Measurements from ENCODE around the gene MREG.

MREG gene

DNA sequence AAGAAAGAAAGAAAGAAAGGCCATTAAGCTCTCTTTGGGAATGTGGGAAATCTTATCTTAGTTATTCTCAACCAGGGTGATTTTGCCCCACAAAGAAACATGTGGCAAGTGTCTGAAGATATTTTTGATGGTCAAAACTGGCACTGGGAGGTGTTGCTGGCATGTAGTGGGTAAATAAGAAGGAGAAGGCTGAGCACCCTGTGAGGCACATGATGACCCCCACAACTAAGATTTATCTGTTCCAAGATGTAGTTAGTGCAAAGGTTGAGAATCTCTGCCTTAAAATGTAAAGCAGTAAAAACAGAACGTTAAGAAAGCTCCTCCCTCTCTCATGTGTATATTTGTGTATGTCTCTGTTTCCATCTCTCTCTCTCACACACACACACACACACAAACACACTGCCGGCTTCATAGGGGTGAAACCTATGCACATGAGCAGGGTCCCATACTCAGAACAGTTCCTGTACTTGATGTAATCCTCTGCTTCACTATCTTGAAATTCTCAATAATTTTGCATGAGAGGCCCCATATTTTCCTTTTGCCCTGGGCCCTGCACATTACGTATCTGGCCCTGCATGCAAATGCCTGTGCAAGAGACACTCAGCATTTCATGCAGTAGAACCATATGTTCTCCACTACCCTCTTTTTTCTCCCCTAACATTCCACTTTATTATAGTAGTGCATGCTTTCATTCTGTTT, 94.3 kb downstream of the MREG start:
- DNase-seq (ENCODE audit: low spot score), result no peak

DNA sequence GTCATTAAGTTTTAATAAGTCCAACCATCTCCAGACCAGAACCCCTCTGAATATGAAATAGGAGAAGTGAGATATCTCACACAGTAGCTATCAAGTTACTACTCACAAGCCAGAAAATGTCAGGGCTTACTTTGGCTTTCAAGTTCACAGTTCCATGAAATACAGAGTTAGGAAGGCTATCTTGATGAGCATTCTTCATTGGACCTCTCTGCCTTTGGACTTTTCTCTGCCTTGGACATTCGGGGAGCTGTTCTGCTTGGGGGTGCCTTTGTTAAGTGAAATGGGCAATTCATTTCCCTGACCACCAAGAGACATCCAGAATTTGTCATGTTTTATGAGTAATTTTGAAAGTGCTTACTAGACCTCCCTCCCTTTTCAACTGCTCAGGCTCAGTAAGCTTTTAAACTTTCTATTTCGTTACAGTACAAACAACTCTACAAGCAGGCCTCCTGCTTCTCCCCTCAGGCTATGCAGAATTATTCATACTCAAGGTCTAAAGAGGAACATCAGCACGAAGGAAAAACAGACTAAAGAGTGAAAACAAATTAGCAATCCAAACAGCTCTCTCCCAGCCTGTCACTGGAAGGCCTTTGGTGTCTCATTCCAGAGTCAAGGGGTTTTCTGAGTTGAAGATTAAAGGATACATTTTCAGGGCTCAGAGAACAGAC, 95.3 kb downstream of the MREG start:
- DNase-seq (ENCODE audit: low spot score), result no peak

DNA sequence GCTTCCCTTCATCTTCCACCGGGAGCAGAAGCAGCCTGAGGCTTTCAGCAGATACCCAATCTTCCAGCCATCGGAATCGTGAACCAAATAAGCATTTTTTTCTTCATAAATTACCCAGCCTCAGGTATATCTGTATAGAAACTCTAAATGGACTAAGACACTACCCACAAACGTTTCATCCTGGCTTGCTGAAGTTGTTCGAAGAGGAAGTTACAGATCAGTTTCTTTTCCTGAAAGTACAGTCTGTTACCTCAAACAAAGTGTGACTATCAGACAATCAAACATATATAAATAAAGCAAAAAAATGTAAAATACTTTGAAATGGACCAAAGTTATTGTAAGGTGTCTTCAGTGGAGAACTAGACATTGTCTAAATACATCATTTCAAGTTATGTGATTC, 97.9 kb downstream of the MREG start:
- no peak for DNase-seq (ENCODE audit: low spot score)

DNA sequence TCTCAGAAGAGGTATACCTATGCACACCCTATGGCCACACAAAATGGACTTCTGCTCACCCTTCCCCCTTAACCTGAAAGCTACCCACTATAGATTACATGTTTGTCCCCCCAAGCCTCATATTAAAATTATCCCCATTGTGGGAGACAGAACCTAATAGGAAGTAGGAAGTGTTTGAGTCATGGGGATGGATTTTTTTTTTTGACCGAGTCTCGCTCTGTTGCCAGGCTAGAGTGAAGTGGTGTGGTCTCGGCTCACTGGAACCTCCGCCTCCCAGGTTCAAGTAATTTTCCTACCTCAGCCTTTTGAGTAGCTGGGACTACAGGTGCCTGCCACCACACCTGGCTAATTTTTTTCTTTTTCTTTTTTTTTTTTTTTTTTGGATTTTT, 98.6 kb downstream of the MREG start:
- no peak for DNase-seq (ENCODE audit: low spot score)

DNA sequence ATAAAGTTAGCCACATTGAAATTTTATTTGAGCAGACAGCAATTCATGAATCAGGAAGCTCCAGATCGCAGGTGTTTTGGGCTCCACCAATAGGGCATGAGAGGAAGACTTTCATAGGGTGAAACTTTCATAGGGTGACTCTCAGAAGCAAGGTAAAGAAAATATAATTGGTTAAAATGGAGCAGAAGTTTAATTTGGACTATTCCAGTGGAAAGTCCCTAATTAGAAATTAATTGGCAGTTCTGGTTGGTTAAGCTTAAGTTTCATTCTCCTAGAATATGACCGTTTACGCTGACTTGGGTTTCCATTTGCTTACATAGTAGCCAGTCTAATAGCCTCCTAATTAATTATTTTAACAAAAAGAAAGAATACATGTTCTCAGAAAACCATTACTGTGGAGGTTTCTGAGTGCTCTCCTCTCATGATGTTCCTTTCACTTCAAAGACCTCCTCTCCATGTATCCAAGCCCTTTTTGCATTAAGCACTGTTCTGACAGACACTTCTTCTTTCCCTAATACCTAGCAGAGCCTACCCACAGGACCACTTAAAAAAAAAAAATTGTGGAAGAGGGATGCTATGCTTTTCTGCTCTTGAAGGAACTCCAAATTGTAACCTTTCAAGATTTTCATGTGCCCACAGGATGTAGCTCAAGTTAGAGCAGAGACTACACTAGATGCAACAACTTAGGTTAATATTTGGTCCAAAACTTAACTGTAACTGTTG, 99.1 kb downstream of the MREG start:
- DNase-seq (ENCODE audit: low spot score), result no peak

DNA sequence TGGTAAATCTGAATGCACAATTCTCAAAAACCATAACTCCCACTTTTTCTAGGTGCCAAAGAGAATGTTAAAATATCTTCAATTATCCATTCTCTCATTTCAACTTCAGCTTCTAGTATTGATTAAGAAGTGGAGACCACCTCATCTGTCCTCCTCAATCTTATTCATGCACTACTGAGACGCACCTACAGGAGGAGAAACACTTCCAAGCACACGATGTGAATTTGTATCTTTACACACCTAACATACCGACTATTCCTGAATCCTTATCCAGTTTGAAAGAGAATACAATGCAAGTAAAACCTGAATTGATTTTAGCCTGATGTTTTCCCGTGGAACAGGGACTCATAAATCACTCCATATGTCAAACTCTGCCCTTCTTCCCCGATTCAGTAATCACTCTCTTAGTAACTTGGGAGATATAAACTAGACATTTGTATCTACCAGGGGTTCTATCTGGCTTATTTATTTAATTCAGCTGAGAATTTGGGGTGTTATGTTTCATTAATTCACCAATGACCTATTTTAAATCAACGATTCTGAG, 101.0 kb downstream of the MREG start:
- no peak for DNase-seq (ENCODE audit: low spot score)

DNA sequence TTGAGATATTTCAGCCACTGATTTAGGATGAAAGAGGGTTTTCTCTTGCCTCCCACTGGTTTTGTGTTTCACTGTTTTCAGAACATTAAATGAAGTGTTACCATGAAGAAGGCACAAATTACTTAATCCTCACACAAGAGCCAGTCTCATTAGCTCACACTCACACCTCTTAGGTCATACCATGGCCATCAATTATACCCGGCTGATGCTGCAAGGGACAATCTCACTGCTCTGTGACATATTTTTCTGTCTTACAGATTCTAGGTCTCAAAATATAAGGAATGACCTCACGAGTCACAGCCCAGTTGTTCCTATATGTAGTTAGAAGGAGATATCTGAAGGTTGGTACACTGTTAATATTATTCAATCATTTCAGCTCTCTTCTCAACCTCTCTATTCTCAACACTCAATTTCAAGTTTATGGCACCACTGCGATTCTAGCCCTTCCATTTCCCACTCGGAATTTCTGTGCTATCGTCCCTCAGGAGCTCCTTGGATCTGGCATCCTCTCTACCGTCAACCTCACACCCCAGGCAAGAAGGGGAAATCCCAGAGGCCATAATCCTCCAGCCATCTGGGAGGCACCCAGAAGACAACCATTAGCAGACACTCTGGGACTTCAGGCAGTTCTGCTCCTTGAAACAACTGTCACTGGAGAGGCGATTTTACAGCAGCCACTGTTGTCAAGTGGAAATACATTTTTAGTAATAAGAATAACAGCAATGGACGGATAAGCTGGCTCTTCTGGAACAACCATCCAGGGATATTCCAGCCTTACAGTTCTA, 101.9 kb downstream of the MREG start:
- no peak for DNase-seq (ENCODE audit: low spot score)

DNA sequence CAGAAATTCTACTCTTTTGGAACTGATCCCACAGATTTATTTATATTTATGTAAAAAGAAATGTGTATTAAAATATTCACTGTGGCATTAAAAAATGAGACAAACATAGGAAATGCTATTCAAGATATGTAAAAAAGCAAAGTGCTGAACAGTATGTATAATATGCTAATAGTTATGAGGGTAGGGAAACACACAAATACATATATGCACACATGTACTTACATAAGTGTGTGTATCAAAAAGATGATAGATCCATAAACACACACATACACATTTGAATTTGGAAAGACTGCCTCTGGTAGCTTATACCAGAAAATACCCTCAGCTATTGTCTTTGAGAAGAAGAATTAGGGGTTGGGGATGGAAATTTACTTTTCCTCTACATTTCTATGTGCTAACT, 103.2 kb downstream of the MREG start:
- no peak for DNase-seq (ENCODE audit: low spot score)

DNA sequence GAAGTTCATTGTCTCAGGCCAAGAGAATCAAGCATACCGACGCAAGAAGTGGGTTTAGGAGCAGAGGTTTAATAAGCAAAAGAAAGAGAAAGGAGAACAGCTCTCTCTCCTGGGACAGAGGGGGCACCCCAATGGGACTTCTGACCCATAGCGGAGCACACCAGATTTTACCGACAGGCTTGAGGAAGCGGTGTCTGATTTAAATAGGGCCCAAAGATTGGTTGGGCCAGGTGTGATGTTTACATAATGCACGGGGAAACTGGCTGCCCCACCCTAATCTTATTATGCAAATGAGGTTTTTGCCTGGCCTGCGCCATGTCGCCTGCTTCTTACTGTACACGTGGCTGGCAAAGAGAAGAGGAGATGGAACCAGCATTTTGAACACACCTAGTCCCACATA, 106.2 kb downstream of the MREG start:
- no peak for DNase-seq (ENCODE audit: low spot score)

DNA sequence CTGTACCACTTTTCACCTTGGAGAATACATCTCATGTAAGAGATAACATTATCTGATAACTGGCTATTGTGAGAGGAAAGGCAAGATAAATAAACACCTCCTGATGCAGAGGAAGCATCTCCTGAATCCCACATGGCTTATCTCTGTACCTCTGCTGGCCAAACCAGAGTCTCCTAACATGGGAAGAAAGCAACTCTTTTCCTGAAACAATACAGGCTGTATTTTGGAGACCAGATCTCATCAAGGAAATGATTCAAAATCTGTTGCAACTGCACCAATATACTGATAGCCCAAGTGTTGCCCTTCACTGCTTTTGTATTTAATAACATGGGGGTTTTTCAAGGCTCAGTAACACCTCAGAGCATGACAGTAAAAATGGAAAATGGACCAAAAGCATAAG, 106.9 kb downstream of the MREG start:
- no peak for DNase-seq (ENCODE audit: low spot score)

DNA sequence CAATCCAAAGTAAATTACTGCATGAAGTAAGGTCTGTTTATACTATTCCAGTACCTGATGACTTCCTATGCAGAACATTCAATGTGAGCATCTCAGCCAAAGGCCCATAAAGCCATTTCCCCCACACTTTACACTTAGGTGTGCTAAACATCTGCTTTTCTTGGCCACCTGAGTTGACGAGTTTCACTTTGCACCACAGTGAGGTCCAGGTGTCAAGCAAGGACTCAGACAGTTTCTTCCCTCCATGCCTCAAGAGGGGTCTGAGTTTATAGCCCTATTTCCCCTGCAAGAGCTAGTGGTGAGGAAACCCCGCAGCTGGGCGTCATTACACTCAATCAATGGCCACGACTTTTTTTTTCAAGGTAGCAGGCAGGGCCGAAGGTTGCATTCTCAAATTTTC, 107.7 kb downstream of the MREG start:
- DNase-seq (ENCODE audit: low spot score), result no peak

DNA sequence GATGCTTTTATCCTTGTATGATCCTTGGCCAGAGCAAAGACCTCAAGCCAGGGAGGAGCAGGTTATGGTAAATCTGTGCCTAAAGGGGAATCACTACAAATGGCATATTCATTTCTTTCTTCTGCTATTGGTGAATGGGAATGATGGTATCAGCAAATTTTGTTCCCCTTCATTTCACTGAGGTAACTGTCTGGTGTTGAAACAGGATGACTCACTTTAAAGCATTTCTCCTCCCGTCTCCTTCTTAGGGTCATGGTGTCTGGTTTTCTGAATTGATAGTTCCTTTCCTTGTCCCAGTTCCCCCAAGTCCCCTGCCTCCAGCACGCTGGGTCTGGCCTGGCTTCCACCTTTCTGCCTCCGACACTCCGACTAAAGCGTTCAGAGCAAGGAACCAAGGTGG, 109.2 kb downstream of the MREG start:
- peak; percentile 43 for DNase-seq (ENCODE audit: low spot score)

DNA sequence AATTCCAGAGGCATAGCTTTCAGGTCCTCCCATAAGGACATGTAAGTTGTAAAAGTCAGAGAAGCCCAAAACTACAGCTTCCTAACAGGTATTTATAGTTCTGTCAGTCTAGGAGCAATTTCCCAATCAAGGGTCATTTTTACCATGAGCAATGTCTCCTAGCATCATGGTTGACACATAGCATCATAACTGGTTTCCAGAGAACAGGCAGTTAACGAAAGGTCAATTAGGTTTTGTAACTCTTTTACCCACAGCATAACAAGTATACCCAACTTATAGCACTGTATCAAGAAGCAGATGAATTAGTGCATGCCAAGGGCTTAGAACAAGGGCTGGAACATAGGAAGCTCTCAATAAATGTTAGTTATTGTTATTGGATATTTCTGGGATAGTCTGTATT, 110.1 kb downstream of the MREG start:
- DNase-seq (ENCODE audit: low spot score), result no peak

DNA sequence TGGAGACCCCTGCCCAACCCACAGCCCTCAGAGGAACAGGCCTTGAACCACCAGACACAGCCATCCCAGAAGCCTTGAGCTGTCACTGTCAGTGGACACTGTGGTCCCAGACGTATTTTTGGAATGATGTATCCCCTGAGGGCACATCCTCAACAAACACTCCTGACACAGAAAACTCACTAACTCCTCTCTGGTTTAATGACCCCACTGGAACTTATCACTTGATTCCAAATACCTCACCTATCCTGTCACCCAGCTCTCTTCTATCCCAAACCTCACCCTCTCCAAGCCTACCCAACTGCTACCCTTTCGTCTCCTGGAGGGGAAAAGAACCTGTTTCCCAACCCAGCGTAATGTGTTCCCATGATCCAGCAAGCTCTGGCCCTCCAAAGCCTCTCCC, 111.6 kb downstream of the MREG start:
- DNase-seq (ENCODE audit: low spot score), result no peak

DNA sequence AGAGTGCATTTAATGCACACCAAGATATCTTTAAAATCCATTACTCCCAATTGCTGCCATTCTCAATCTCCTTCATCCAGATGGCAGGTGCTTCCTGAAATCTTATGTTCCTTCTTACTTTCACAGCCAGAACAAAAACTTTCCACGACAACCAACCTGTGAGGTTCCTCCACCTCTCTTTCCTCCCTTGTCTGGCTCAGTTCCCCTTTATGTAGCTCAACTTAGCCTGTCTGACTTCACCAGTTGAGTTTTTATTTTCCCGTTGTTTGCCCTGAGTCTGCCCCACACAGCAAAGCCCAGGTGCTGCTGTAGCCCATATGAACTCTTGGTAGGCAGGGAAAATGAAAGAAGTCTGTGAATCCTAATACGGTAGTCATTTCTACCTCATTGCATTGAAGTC, 112.5 kb downstream of the MREG start:
- DNase-seq (ENCODE audit: low spot score), result no peak

DNA sequence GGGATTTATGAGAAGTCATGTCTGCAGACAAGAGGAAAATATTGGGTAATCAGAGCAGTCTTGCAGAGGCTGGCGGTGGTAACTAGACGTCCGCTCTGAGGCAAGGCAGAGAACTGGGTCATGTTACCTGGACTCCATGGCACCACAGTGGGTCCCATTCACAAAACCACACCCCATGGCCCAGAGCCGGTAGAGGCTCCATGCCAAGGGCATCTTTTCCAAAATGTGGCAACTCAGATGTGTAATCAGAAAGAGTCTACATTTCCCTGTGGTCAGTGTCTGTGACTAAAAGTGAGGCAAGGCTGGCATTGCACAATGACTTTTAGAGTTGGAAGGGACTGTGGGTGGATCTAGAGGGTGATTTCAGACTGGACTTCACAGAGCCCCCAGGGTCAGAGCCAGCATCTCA, 113.1 kb downstream of the MREG start:
- peak; percentile 33 for DNase-seq (ENCODE audit: low spot score)

DNA sequence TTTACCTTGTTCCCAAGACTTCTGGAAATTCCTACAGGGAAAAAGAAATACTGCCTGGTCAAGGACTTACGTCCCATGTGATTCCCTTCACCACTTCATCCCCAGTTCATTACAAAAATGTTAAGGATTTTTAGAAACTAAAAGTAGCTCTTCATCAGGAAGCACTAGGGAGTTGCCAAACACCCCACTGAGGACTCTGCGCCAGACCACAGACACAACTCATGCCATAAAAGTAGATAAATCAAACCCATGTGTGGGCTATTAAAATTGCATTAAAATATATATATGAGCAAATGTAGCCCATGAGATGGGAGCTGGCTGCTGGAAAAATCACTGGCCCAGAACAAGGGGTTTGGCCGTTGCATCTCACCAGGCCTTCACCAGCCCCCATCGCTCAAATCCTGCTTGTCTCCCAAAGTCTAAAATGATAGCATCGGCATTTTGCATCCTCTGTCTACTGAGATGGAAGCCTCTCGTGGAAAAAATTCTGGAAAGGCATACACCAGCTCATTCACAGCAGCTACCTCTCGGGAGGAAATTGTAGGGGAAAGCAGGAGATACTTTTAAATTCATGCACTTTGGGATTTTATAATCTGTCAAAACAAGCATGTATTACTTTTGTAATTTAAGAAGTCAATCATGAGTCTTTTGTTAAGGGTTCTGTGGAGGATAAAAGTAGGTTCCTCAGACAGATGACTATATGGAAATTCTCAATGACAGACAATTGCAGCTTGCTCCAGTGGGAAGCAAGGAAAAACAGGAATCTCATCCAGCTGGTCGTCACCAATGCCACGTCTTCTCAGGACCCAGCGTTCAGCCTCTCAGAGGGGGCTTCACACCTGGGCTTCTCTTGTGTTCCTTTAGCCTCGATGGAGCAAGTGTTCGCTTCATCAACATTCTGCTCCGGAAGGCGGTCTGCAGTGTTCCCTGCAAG, 113.9 kb downstream of the MREG start:
- peak; percentile 34 for DNase-seq (ENCODE audit: low spot score)

DNA sequence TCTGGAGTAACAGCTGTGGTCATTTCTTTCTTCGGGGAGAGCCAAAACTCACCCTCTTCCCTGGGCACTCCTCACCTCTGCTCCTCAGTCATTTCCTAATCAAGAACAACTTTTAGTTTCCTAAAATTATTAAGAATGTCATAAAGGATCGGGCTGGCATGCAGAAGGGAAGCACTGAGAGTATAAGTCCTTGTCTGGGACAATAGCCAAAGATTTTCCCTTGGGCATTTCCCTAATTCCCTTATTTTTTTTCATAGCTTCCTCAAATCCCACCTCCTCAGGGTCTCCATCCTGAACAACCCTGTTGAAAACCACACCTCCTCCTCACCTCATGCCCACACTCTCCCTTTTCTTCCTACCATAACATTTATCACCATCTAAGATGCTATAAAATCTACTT, 115.0 kb downstream of the MREG start:
- DNase-seq (ENCODE audit: low spot score), result no peak

DNA sequence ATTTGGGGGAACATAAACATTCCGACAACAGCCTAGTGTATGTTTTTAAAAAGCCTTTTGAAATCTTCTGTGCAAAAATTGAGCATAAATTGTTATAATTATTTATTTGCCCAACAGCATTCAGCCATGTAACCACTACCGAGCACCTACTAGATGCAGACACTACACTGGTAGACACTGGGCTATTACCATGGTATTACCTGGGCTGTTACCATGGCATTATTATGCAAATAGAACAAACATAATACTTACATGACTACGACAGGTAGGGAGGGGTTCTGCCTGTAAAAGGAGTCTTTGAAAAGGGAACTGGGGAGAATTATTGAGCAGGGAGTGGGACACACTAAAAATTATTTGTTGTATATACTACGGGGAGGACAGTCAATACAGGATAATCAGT, 116.4 kb downstream of the MREG start:
- DNase-seq (ENCODE audit: low spot score), result no peak

DNA sequence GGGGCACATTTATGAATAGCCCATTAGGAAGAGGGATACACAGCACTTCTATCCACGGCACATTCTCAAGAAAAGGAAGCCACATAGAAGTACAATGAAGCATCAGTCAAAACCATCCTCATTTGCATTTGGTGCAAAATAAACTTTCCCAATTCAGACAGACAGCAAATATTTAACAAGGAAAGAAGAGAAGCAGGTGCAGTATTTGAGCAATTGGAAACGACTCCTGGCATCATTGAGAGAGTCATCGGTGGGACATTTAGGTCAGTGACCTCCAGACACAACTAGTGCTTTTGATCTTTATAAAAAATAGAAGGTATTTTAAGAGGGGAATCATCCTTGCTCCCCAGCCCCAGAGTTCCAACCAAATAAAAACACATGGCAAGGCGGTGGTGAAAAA, 118.0 kb downstream of the MREG start:
- DNase-seq (ENCODE audit: low spot score), result no peak
